Smooth muscle cell (in vitro differentiated cells): ENCODE data around the gene POMT2. TPM values are rescaled to one million over a fixed set of nuclear protein-coding genes. Genes with fewer than 3 reads are reported as not detected.

ENCODE experiments used
- DNase-seq: peaks from one replicate; lab custom pipeline; 2025; ENCODE audit not compliant: unreplicated experiment; lab: John Stamatoyannopoulos, UW
- H2AFZ ChIP-seq: fragments of 200-600 bp; sonication (generic); 2 replicates; pipeline ENCODE4 v1.6.0; 2016; ENCODE audit warnings: antibody characterized with exemption, low read depth, mild to moderate bottlenecking
- H3F3A ChIP-seq: fragments of 200-600 bp; sonication (generic); 2 replicates; pipeline ENCODE4 v1.6.0; 2017; ENCODE audit warnings: antibody characterized with exemption, low read depth
- H3K27ac ChIP-seq: fragments of 200-600 bp; sonication (generic); 2 replicates; pipeline ENCODE4 v1.5.1; 2016; ENCODE audit warnings: low read depth, mild to moderate bottlenecking
- H3K27me3 ChIP-seq: fragments of 200-600 bp; sonication (generic); 2 replicates; pipeline ENCODE4 v1.6.1; 2016; ENCODE audit warnings: low read depth, mild to moderate bottlenecking
- H3K36me3 ChIP-seq: fragments of 200-600 bp; sonication (generic); 2 replicates; pipeline ENCODE4 v1.5.1; 2016; ENCODE audit warnings: low read depth
- H3K4me1 ChIP-seq: fragments of 200-600 bp; sonication (generic); 2 replicates; pipeline ENCODE4 v1.5.1; 2016; ENCODE audit warnings: low read depth
- H3K4me2 ChIP-seq: fragments of 200-600 bp; sonication (generic); 2 replicates; pipeline ENCODE4 v1.6.0; 2016; ENCODE audit warnings: mild to moderate bottlenecking
- H3K4me3 ChIP-seq: fragments of 200-600 bp; sonication (generic); 2 replicates; pipeline ENCODE4 v1.5.1; 2016; ENCODE audit warnings: mild to moderate bottlenecking
- H3K79me2 ChIP-seq: fragments of 200-600 bp; sonication (generic); 2 replicates; pipeline ENCODE4 v1.6.0; 2016; ENCODE audit warnings: low read depth, mild to moderate bottlenecking
- H3K9ac ChIP-seq: fragments of 200-600 bp; sonication (generic); 2 replicates; pipeline ENCODE4 v1.6.0; 2016; ENCODE audit warnings: low read depth
- H3K9me3 ChIP-seq: fragments of 200-600 bp; sonication (generic); replicated peaks from 2 replicates; pipeline ENCODE4 v1.5.1; 2016; ENCODE audit warnings: low read depth
- H4K20me1 ChIP-seq: fragments of 200-600 bp; sonication (generic); 2 replicates; pipeline ENCODE4 v1.6.0; 2016; ENCODE audit warnings: low read depth
- WGBS: methylation state at CpG from one replicate; pipeline ENCODE4 v1.1.7; 2016; ENCODE audit warnings: low lambda C conversion rate; 5-methylcytosine and 5-hydroxymethylcytosine counted together
- polyA plus RNA-seq: library from polyadenylated mRNA; unstranded; fragments of >200 nt; fragmentation: Nextera tagmentation; extraction: Ambion mirVana; gene quantifications from 2 replicates; pipeline ENCODE4 v1.2.1, GENCODE V29; 2016
- total RNA-seq: library from RNA; depleted of rRNA; stranded (reverse); fragments of >200 nt; gene quantifications from 2 replicates; pipeline ENCODE4 v1.2.3, GENCODE V29; 2014
- TF ChIP-seq, protein P1 (sequence below): fragments of 200-600 bp; sonication (generic); IDR thresholded peaks from 2 replicates; pipeline ENCODE4 v1.5.1; 2017; ENCODE audit warnings: borderline replicate concordance, mild to moderate bottlenecking, antibody characterized with exemption; ENCODE audit not compliant: insufficient read depth, poor library complexity, severe bottlenecking

POMT2 gene
- total and polyA plus RNA-seq, 2 experiments from 2014 or later: 15.9 to 39.8 TPM

GRCh38 chr14:77359626-77360025, 38.9 kb upstream of the POMT2 start:
- 96% methylated on average over 1 of the region's 1 CpG for WGBS
- Histone ChIP-seq H3K9me3 (no peaks in the 10 kb centered on the region), H2AFZ (no peak overlapping the region), H3K27ac (no peak overlapping the region), H3K4me1 (no peaks in the 10 kb centered on the region), H3K36me3 (no peaks in the 10 kb centered on the region), H3K9ac (no peak overlapping the region), H3K27me3 (no peaks in the 10 kb centered on the region), H4K20me1 (peaks cover 44% of the 10 kb centered on the region), H3K4me3 (no peak overlapping the region), H3F3A (no peaks in the 10 kb centered on the region), H3K79me2 (peaks cover 17% of the 10 kb centered on the region), H3K4me2 (no peak overlapping the region)
- TF ChIP-seq, protein P1, sequence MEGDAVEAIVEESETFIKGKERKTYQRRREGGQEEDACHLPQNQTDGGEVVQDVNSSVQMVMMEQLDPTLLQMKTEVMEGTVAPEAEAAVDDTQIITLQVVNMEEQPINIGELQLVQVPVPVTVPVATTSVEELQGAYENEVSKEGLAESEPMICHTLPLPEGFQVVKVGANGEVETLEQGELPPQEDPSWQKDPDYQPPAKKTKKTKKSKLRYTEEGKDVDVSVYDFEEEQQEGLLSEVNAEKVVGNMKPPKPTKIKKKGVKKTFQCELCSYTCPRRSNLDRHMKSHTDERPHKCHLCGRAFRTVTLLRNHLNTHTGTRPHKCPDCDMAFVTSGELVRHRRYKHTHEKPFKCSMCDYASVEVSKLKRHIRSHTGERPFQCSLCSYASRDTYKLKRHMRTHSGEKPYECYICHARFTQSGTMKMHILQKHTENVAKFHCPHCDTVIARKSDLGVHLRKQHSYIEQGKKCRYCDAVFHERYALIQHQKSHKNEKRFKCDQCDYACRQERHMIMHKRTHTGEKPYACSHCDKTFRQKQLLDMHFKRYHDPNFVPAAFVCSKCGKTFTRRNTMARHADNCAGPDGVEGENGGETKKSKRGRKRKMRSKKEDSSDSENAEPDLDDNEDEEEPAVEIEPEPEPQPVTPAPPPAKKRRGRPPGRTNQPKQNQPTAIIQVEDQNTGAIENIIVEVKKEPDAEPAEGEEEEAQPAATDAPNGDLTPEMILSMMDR: no peak
- DNase-seq: no peak

- H3K4me3 ChIP-seq: no peak overlapping the region
- peaks cover 26% of the 10 kb centered on the region for H4K20me1 ChIP-seq
- no peaks in the 10 kb centered on the region for H3K9me3 ChIP-seq
- no peaks in the 10 kb centered on the region for H3K27me3 ChIP-seq
- no peak for DNase-seq
- WGBS: 96% methylated on average over 4 of the region's 4 CpGs
- H3F3A ChIP-seq: no peaks in the 10 kb centered on the region
- H3K9ac ChIP-seq: no peak overlapping the region
- H3K27ac ChIP-seq: no peak overlapping the region
- peaks cover 17% of the 10 kb centered on the region for H3K79me2 ChIP-seq
- no peaks in the 10 kb centered on the region for H3K36me3 ChIP-seq
- no peaks in the 10 kb centered on the region for H3K4me1 ChIP-seq
- TF ChIP-seq, protein P1: no peak
- H2AFZ ChIP-seq: no peak overlapping the region
- no peak overlapping the region for H3K4me2 ChIP-seq
These were observed 36.2 kb upstream of the POMT2 start for GRCh38 chr14:77356899-77357298.

DNA sequence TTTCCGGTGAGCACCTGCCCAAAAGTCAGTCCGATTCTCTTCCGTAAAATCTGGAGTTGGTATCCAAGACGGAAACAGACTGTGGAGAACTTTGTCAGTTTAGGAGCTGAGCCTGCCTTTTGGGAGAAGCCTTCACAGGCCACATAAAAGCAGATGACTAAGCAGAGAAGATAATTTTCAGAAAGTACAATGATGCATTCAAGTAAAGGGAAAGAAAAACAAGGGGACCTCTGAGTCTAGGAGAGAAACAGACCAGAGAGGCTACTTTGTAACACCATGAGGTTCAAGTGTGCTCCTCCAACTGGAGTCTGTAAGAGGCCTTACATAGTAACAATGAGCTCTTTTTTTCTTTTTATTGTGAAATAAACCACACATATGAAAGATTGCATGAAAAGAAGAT, 35.1 kb upstream of the POMT2 start:
- Histone ChIP-seq H3K9ac (no peak overlapping the region), H4K20me1 (peaks cover 26% of the 10 kb centered on the region), H3F3A (no peaks in the 10 kb centered on the region), H2AFZ (no peak overlapping the region), H3K4me1 (no peaks in the 10 kb centered on the region), H3K36me3 (no peaks in the 10 kb centered on the region), H3K79me2 (peaks cover 17% of the 10 kb centered on the region), H3K9me3 (no peaks in the 10 kb centered on the region), H3K27ac (peak overlapping the region; percentile 26), H3K4me3 (no peak overlapping the region), H3K4me2 (peak overlapping the region; percentile 22), H3K27me3 (no peaks in the 10 kb centered on the region)
- 62% methylated on average over 4 of the region's 4 CpGs for WGBS
- TF ChIP-seq, protein P1: no peak
- DNase-seq: no peak

DNA sequence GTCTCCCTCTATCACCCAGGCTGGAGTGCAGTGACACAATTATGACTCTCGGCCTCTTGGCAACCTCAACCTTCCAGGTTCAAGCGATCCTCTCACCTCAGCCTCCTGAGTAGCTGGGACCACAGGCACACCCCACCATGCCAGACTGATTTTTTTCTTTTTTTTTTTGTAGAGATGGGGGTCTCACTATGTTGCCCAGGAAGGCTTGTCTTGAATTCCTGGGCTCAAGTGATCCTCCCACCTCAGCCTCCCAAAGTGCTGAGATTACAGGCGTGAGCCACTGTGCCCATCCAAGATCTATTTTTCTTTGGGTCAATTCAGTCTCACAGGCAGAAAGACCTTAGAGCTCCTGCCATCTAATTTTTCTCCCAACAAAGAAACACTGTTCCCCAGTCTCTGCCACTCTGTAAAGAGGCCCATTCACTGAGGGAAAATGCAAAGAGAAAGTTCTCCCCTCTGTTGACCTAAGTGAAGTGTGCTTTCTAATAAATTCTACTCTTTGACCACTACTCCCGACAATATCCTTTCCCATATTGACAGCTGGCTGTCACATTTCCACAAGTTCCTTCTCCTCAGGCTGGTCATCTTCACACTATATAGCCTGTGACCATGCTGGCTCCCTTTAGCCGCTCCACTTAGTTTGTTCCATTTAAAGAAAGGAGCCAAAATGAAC, 32.9 kb upstream of the POMT2 start:
- H3F3A ChIP-seq: no peaks in the 10 kb centered on the region
- 96% methylated on average over 5 of the region's 5 CpGs for WGBS
- peaks cover 26% of the 10 kb centered on the region for H4K20me1 ChIP-seq
- H3K9ac ChIP-seq: no peak overlapping the region
- TF ChIP-seq, protein P1: no peak
- no peaks in the 10 kb centered on the region for H3K9me3 ChIP-seq
- no peak overlapping the region for H2AFZ ChIP-seq
- DNase-seq: no peak
- H3K27ac ChIP-seq: no peak overlapping the region
- no peaks in the 10 kb centered on the region for H3K36me3 ChIP-seq
- H3K79me2 ChIP-seq: peaks cover 6% of the 10 kb centered on the region
- no peaks in the 10 kb centered on the region for H3K4me1 ChIP-seq
- no peaks in the 10 kb centered on the region for H3K27me3 ChIP-seq
- no peak overlapping the region for H3K4me2 ChIP-seq
- H3K4me3 ChIP-seq: no peak overlapping the region
